Endothelial cell of umbilical vein (primary cell): ENCODE data around the gene NFU1. TPM values are rescaled to one million over a fixed set of nuclear protein-coding genes. Genes with fewer than 3 reads are reported as not detected.

Experiments used
- BruUV-seq: library from RNA; stranded (reverse); fragments of 400-500 nt; replicated peaks from 2 replicates; lab custom pipeline; 2021; lab: Mats Ljungman, UMichigan
- CTCF ChIA-PET: fragments of 300-600, 350-600 bp; sonication (Branson Sonifier 250); formaldehyde crosslinking; loops from one replicate; lab custom pipeline; 2021; ENCODE audit warnings: antibody characterized with exemption, inconsistent platforms; lab: Charles Lee
- POLR2A ChIA-PET: fragments of 300-600, 350-600 bp; sonication (Branson Sonifier 250); formaldehyde crosslinking; loops from one replicate; lab custom pipeline; 2021; ENCODE audit warnings: antibody characterized with exemption, inconsistent platforms; lab: Charles Lee
- DNase-seq: peaks from one replicate; pipeline ENCODE4 v3.0.0-alpha.2; 2011; ENCODE audit warnings: low read depth, low spot score
- FAIRE-seq: peaks from 2 replicates; lab custom pipeline; 2011; peaks lifted over from hg19 to GRCh38; lab: Jason Lieb, UNC
- H2AFZ ChIP-seq: 2 replicates; pipeline ENCODE4 v1.6.0; 2012; ENCODE audit warnings: low read depth, low read length, control low read depth, inconsistent platforms
- H3K27ac ChIP-seq: 2 replicates; pipeline ENCODE4 v1.5.1; 2011; ENCODE audit warnings: low read depth, mild to moderate bottlenecking, control low read depth, low read length, moderate library complexity; ENCODE audit not compliant: insufficient read depth
- H3K27me3 ChIP-seq, 2 experiments: 2 replicates each; pipeline versions ENCODE4 v1.6.0 to v1.6.1; 2011; ENCODE audit warnings: low read length in 2 of 2, mixed read lengths in 1 of 2; ENCODE audit not compliant: control insufficient read depth in 2 of 2, insufficient read depth in 2 of 2
- H3K36me3 ChIP-seq, 2 experiments: 2 replicates in 1 of 2; 3 replicates in 1 of 2; pipeline ENCODE4 v1.5.1; 2011; ENCODE audit warnings: low read length in 2 of 2, mild to moderate bottlenecking in 1 of 2, moderate library complexity in 1 of 2; ENCODE audit not compliant: control insufficient read depth in 2 of 2, insufficient read depth in 2 of 2; ENCODE audit errors: extremely low read depth in 1 of 2
- H3K4me1 ChIP-seq: 3 replicates; pipeline ENCODE4 v1.5.1; 2011; ENCODE audit warnings: mild to moderate bottlenecking, low read length; ENCODE audit not compliant: control insufficient read depth, insufficient read depth; ENCODE audit errors: extremely low read depth
- H3K4me2 ChIP-seq: 2 replicates; pipeline ENCODE4 v1.6.1; 2011; ENCODE audit warnings: low read length, control low read depth, mixed read lengths; ENCODE audit not compliant: insufficient read depth
- H3K4me3 ChIP-seq, 3 experiments: fragments of 200-600 bp in 1 of 3; sonication (generic), shearing (Covaris generic) in 1 of 3; replicated peaks in 1 of 3; 2 replicates each; pipeline ENCODE4 v1.5.1; 2011 to 2016; ENCODE audit warnings: control low read depth in 3 of 3, low read length in 3 of 3, mild to moderate bottlenecking in 2 of 3, inconsistent platforms in 1 of 3, low read depth in 1 of 3, moderate library complexity in 1 of 3; ENCODE audit not compliant: insufficient read depth in 1 of 3
- H3K79me2 ChIP-seq: 2 replicates; pipeline ENCODE4 v1.6.0; 2012; ENCODE audit warnings: low read length, inconsistent platforms; ENCODE audit not compliant: control insufficient read depth, insufficient read depth
- H3K9ac ChIP-seq: replicated peaks from 2 replicates; pipeline ENCODE3; 2011; ENCODE audit warnings: low read length, control low read depth; ENCODE audit not compliant: insufficient read depth; ENCODE audit errors: extremely low read depth
- H3K9me1 ChIP-seq: replicated peaks from 3 replicates; pipeline ENCODE4 v1.6.0; 2011; ENCODE audit warnings: mild to moderate bottlenecking, low read length; ENCODE audit not compliant: control insufficient read depth, insufficient read depth; ENCODE audit errors: extremely low read depth
- H3K9me3 ChIP-seq: replicated peaks from 2 replicates; pipeline ENCODE4 v1.5.1; 2012; ENCODE audit warnings: low read length, inconsistent platforms; ENCODE audit not compliant: control insufficient read depth, insufficient read depth
- H4K20me1 ChIP-seq: replicated peaks from 2 replicates; pipeline ENCODE3; 2011; ENCODE audit warnings: mild to moderate bottlenecking, low read length; ENCODE audit not compliant: control insufficient read depth, insufficient read depth; ENCODE audit errors: extremely low read depth
- EZH2 ChIP-seq: IDR thresholded peaks from 2 replicates; pipeline ENCODE4 v1.6.1; 2012; ENCODE audit warnings: borderline replicate concordance, low read depth, mild to moderate bottlenecking, moderate library complexity, low read length, inconsistent platforms; ENCODE audit not compliant: severe bottlenecking
- FOS ChIP-seq: IDR thresholded peaks from 2 replicates; pipeline ENCODE4 v1.6.1; 2011; ENCODE audit warnings: mild to moderate bottlenecking, low read length, moderate library complexity, borderline replicate concordance; ENCODE audit not compliant: insufficient read depth
- GATA2 ChIP-seq: IDR thresholded peaks from 2 replicates; pipeline ENCODE4 v1.7.0; 2011; ENCODE audit warnings: low read depth, mild to moderate bottlenecking, moderate library complexity, mixed read lengths, low read length; ENCODE audit not compliant: insufficient read length, insufficient read depth
- JUN ChIP-seq: IDR thresholded peaks from 2 replicates; pipeline ENCODE4 v1.6.1; 2011; ENCODE audit warnings: borderline replicate concordance, low read depth; ENCODE audit not compliant: insufficient read length, insufficient read depth
- MYC ChIP-seq: IDR thresholded peaks from one replicate; pipeline ENCODE4 v1.6.1; 2011; ENCODE audit warnings: mild to moderate bottlenecking, low read depth, low read length
- POLR2A ChIP-seq: IDR thresholded peaks from 2 replicates; pipeline ENCODE4 v1.6.1; 2012; ENCODE audit warnings: low read depth, mild to moderate bottlenecking, control low read depth, low read length
- POLR2AphosphoS5 ChIP-seq: IDR thresholded peaks from 2 replicates; pipeline ENCODE4 v1.6.1; 2012; ENCODE audit warnings: low read depth, mild to moderate bottlenecking, control low read depth, low read length, moderate library complexity; ENCODE audit not compliant: insufficient read depth
- dilution Hi-C: fragments of 300-500 bp; cut with MboI; formaldehyde crosslinking; loops from one replicate; pipeline ENCODE4 v1.15.0; 2019; ENCODE audit warnings: low sequenced_read_pairs; ENCODE audit not compliant: extremely low pct_ligation_motif_present
- intact Hi-C: fragments of 100-400 bp; cut with micrococcal nuclease; formaldehyde crosslinking; loops from one replicate; pipeline ENCODE4 v1.10.0; 2022
- polyA plus RNA-seq, 4 experiments: library from polyadenylated mRNA; depleted of rRNA in 3 of 4; stranded (reverse) in 3 of 4; unstranded in 1 of 4; fragments of >200 nt; gene quantifications; 2 replicates each; pipeline versions ENCODE4 v1.2.1 to v1.2.3, GENCODE V29; 2011 to 2012; ENCODE audit warnings: missing spikeins in 1 of 4
- total RNA-seq: library from RNA; stranded (reverse); gene quantifications from 2 replicates; pipeline ENCODE4 v1.2.3, GENCODE V29; 2021
- TF ChIP-seq, protein P1 (sequence below), 2 donors: IDR thresholded peaks; 1 replicate in 1 of 2; 2 replicates in 1 of 2; pipeline ENCODE4 v1.5.1; 2011; ENCODE audit warnings: low read length in 2 of 2, mild to moderate bottlenecking in 2 of 2, moderate library complexity in 2 of 2, control low read depth in 1 of 2, inconsistent platforms in 1 of 2, low read depth in 1 of 2; ENCODE audit not compliant: insufficient read depth in 1 of 2; ENCODE audit errors: extremely low read depth in 1 of 2
- TF ChIP-seq, protein P2 (sequence below): IDR thresholded peaks from 2 replicates; pipeline ENCODE4 v1.6.1; 2011; ENCODE audit not compliant: insufficient read depth, insufficient read length

The NFU1 gene
- total and polyA plus RNA-seq, 2 donors (not counting 3 experiments of a cell fraction or from before 2014, with no cell fraction given) = 19.6 to 49.7 TPM

DNA sequence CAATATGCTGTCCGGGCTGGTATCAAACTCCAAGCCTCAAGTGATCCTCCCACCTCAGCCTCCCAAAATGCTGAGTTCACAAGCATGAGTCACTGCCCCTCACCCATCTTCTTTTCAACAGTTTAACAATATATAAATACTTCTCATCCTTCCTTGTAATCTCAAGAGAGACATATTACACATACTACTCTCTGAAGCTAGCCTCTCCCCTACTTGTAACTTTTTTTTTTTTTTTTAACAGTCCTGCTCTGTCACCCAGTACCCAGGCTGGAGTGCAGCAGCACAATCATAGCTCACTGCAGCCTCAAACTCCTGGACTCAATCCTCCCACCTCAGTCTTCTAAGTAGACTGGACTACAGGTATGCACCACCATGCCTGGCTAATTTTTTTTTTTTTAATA is 55.9 kb downstream of the NFU1 start:
- TF ChIP-seq JUN (no peak), GATA2 (no peak), POLR2AphosphoS5 (no peak), POLR2A (no peak)
- Histone ChIP-seq H3K27me3 (no peaks in the 10 kb centered on the region), H3K4me1 (peaks cover 11% of the 10 kb centered on the region), H4K20me1 (peaks cover 5% of the 10 kb centered on the region), H3K9ac (no peak overlapping the region), H3K9me1 (no peaks in the 10 kb centered on the region), H3K79me2 (peaks cover 87% of the 10 kb centered on the region), H3K4me3 (no peak overlapping the region), H3K27ac (no peak overlapping the region), H3K36me3 (no peaks in the 10 kb centered on the region), H3K9me3 (no peaks in the 10 kb centered on the region), H3K4me2 (no peak overlapping the region), H2AFZ (no peak overlapping the region)
- intact Hi-C loops = no loop called here
- FAIRE-seq = no peak
- CTCF ChIA-PET = interaction anchor here (1.5 kb wide), 1 partner anchor 184 kb away, joined by 3 read pairs; no protein-coding TSS in a partner anchor
- BruUV-seq = no TSS peak
- no peak for DNase-seq
- POLR2A ChIA-PET = no interaction called here
- dilution Hi-C loops = no loop called here

DNA sequence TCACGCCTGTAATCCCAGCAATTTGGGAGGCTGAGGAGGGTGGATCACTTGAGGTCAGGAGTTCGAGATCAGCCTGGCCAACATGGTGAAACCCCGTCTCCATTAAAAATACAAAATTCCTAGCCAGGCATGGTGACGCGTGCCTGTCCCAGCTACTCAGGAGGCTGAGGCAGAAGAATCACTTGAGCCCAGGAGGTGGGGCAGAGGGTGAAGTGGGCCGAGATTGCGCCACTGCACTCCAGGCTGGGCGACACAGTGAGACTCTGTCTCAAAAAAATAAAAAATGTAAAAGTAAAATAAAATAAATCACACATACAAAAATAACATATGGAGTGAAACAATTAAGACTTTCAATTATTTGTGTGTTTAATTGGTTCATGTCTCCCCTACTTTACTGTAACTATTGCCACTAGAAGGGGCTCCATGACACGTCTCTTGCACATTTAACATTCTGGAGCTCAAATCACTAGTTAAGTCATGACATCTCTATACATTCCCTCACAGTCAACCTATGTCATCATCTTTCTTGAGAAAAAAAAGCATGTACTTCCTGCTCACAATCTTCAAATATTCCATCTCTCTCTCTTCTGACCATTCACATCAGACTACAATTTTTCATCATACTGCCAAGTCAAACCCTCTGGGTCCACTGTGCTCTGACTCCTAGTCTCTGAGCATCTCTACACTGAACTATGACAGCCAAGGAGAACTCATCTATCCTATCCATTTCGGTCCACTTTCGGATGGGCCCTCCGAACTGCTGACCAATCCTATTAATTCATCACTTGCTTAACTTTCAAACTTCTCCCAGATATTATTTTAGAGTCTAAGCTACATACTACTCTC is 56.9 kb downstream of the NFU1 start:
- Histone ChIP-seq H4K20me1 (peaks cover 5% of the 10 kb centered on the region), H2AFZ (no peak overlapping the region), H3K9me3 (no peaks in the 10 kb centered on the region), H3K9ac (no peak overlapping the region), H3K79me2 (peaks cover 86% of the 10 kb centered on the region), H3K27me3 (no peaks in the 10 kb centered on the region), H3K4me2 (no peak overlapping the region), H3K4me3 (no peak overlapping the region), H3K36me3 (no peaks in the 10 kb centered on the region), H3K4me1 (peaks cover 4% of the 10 kb centered on the region), H3K27ac (no peak overlapping the region), H3K9me1 (no peaks in the 10 kb centered on the region)
- DNase-seq = no peak
- FAIRE-seq = no peak
- CTCF ChIA-PET = interaction anchor here (1.5 kb wide), 1 partner anchor 185 kb away, joined by 3 read pairs; no protein-coding TSS in a partner anchor
- intact Hi-C loops (no loop called here), dilution Hi-C loops (no loop called here)
- no peak for TF ChIP-seq POLR2AphosphoS5
- TF ChIP-seq, protein P1, sequence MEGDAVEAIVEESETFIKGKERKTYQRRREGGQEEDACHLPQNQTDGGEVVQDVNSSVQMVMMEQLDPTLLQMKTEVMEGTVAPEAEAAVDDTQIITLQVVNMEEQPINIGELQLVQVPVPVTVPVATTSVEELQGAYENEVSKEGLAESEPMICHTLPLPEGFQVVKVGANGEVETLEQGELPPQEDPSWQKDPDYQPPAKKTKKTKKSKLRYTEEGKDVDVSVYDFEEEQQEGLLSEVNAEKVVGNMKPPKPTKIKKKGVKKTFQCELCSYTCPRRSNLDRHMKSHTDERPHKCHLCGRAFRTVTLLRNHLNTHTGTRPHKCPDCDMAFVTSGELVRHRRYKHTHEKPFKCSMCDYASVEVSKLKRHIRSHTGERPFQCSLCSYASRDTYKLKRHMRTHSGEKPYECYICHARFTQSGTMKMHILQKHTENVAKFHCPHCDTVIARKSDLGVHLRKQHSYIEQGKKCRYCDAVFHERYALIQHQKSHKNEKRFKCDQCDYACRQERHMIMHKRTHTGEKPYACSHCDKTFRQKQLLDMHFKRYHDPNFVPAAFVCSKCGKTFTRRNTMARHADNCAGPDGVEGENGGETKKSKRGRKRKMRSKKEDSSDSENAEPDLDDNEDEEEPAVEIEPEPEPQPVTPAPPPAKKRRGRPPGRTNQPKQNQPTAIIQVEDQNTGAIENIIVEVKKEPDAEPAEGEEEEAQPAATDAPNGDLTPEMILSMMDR (IDR thresholded peaks at IDR 0.05; ENCODE audit: extremely low read depth in 1 of 2, insufficient read depth in 1 of 2, low read depth in 1 of 2, low read length in 2 of 2) = no peak
- TF ChIP-seq GATA2 = no peak
- TF ChIP-seq JUN = no peak
- TF ChIP-seq, protein P2, sequence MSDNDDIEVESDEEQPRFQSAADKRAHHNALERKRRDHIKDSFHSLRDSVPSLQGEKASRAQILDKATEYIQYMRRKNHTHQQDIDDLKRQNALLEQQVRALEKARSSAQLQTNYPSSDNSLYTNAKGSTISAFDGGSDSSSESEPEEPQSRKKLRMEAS = no peak
- TF ChIP-seq POLR2A = no peak
- TF ChIP-seq EZH2 = no peak
- no peak for TF ChIP-seq FOS
- TF ChIP-seq MYC = no peak
- POLR2A ChIA-PET = no interaction called here
- no TSS peak for BruUV-seq
